Panc1 (cell line): ENCODE data around the gene AFF4. TPM values are rescaled to one million over a fixed set of nuclear protein-coding genes. Genes with fewer than 3 reads are reported as not detected.

ENCODE experiments used
- ATAC-seq: fragments of 200-7000 bp; cut with Tn5 transposase; 2 replicates; pipeline ENCODE4 v1.9.1; 2020; ENCODE audit warnings: mild to moderate bottlenecking, moderate library complexity
- BruUV-seq: library from RNA; stranded (reverse); fragments of 400-500 nt; replicated peaks from 2 replicates; lab custom pipeline; 2021; lab: Mats Ljungman, UMichigan
- CTCF ChIA-PET: fragments of 300-600 bp; sonication (Branson Sonifier 250); formaldehyde crosslinking; loops from one replicate; lab custom pipeline; 2022; ENCODE audit warnings: antibody characterized with exemption; lab: Charles Lee
- POLR2A ChIA-PET: fragments of 300-600 bp; sonication (Branson Sonifier 250); formaldehyde crosslinking; loops from one replicate; lab custom pipeline; 2022; ENCODE audit warnings: antibody characterized with exemption; lab: Charles Lee
- DNase-seq: peaks from one replicate; pipeline ENCODE4 v3.0.0-alpha.2; 2010; ENCODE audit warnings: low read depth, low spot score
- H3K27ac ChIP-seq: 2 replicates; pipeline ENCODE4 v1.5.1; 2011; ENCODE audit warnings: mild to moderate bottlenecking, low read length, inconsistent platforms
- H3K27me3 ChIP-seq: fragments of 200-500 bp; sonication (Bioruptor generic); 2 replicates; pipeline ENCODE4 v1.6.0; 2014; ENCODE audit warnings: low read length, inconsistent platforms; ENCODE audit not compliant: control insufficient read depth, insufficient read depth
- H3K36me3 ChIP-seq: fragments of 200-500 bp; sonication (Bioruptor generic); 2 replicates; pipeline ENCODE4 v1.5.1; 2014; ENCODE audit warnings: inconsistent platforms, mild to moderate bottlenecking, low read length, moderate library complexity; ENCODE audit not compliant: control insufficient read depth, insufficient read depth
- H3K4me1 ChIP-seq: 2 replicates; pipeline ENCODE4 v1.5.1; 2011; ENCODE audit warnings: inconsistent platforms, mild to moderate bottlenecking, low read length, moderate library complexity; ENCODE audit not compliant: control insufficient read depth, insufficient read depth
- H3K4me3 ChIP-seq, 2 experiments: 2 replicates each; pipeline ENCODE4 v1.5.1; 2011 to 2012; ENCODE audit warnings: low read depth in 2 of 2, low read length in 2 of 2, mild to moderate bottlenecking in 2 of 2, inconsistent platforms in 1 of 2, moderate library complexity in 1 of 2
- H3K9me3 ChIP-seq: fragments of 200-500 bp; sonication (Bioruptor generic); 2 replicates; pipeline ENCODE4 v1.5.1; 2014; ENCODE audit warnings: low read depth, mild to moderate bottlenecking, inconsistent platforms, low read length, moderate library complexity; ENCODE audit not compliant: control insufficient read depth, insufficient read depth
- POLR2AphosphoS5 ChIP-seq: IDR thresholded peaks from 2 replicates; pipeline ENCODE4 v1.6.1; 2012; ENCODE audit warnings: mild to moderate bottlenecking, low read depth, low read length, moderate library complexity
- SIN3A ChIP-seq: IDR thresholded peaks from 2 replicates; pipeline ENCODE4 v1.6.1; 2012; ENCODE audit warnings: low read depth, mild to moderate bottlenecking, low read length, moderate library complexity, borderline replicate concordance; ENCODE audit not compliant: insufficient read depth
- TCF7L2 ChIP-seq: IDR thresholded peaks from 2 replicates; pipeline ENCODE4 v1.6.1; 2011; ENCODE audit warnings: mild to moderate bottlenecking, low read depth, low read length, inconsistent platforms
- in situ Hi-C: cut with HindIII; loops from 2 replicates; pipeline ENCODE4 v1.10.0; 2016; ENCODE audit warnings: low sequenced_read_pairs, low pct_unique_long_range_greater_than_20kb
- intact Hi-C: fragments of 100-400 bp; cut with micrococcal nuclease; formaldehyde crosslinking; loops from one replicate; pipeline ENCODE4 v1.10.0; 2022; ENCODE audit not compliant: unreplicated experiment
- total RNA-seq: library from RNA; stranded (reverse); gene quantifications from one replicate; pipeline ENCODE4 v1.2.1, GENCODE V29; 2021; ENCODE audit not compliant: unreplicated experiment
- TF ChIP-seq, protein P1 (sequence below), 2 experiments: IDR thresholded peaks; 2 replicates each; pipeline ENCODE4 v1.6.1; 2011 to 2012; ENCODE audit warnings: low read depth in 2 of 2, control low read depth in 1 of 2, low read length in 1 of 2, mild to moderate bottlenecking in 1 of 2, moderate library complexity in 1 of 2; ENCODE audit not compliant: insufficient read depth in 1 of 2
- TF ChIP-seq, protein P2 (sequence below): fragments of 450-650 bp; IDR thresholded peaks from 2 replicates; pipeline ENCODE4 v1.5.1; 2017; ENCODE audit warnings: mild to moderate bottlenecking

AFF4 gene
- total RNA-seq, 1 experiment from 2014 or later, result 78.3 TPM

DNA sequence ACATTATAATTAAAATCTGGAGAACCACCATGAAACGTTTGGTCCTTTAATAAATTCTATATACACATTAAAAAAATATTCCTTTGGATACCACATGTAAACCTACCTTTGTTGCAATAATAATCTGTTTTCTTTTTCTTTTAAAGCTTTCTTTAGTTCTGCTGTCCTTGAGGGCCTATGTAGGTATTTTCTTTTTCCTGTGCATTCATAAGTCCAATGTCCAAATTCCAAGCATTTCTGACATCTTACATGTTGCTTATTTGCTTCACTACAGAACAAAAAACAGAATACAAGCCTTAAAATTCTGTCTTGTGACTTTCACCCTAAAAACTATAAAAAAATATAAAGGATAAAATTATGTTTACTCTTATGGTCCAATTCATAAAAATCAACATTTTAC is 43.2 kb upstream of the AFF4 start:
- no TSS peak for BruUV-seq
- DNase-seq (no peak), ATAC-seq (no peak)
- Histone ChIP-seq H3K4me1 (no peaks in the 10 kb centered on the region), H3K4me3 (no peak overlapping the region), H3K9me3 (no peaks in the 10 kb centered on the region), H3K36me3 (no peaks in the 10 kb centered on the region), H3K27ac (no peak overlapping the region), H3K27me3 (no peaks in the 10 kb centered on the region)
- intact Hi-C loops, result no loop called here
- CTCF ChIA-PET, result no interaction called here
- in situ Hi-C loops, result no loop called here
- POLR2A ChIA-PET, result interaction anchor here (0.7 kb wide), 1 partner anchor 36 kb away, joined by 3 read pairs; no protein-coding TSS in a partner anchor
- TF ChIP-seq, protein P1, sequence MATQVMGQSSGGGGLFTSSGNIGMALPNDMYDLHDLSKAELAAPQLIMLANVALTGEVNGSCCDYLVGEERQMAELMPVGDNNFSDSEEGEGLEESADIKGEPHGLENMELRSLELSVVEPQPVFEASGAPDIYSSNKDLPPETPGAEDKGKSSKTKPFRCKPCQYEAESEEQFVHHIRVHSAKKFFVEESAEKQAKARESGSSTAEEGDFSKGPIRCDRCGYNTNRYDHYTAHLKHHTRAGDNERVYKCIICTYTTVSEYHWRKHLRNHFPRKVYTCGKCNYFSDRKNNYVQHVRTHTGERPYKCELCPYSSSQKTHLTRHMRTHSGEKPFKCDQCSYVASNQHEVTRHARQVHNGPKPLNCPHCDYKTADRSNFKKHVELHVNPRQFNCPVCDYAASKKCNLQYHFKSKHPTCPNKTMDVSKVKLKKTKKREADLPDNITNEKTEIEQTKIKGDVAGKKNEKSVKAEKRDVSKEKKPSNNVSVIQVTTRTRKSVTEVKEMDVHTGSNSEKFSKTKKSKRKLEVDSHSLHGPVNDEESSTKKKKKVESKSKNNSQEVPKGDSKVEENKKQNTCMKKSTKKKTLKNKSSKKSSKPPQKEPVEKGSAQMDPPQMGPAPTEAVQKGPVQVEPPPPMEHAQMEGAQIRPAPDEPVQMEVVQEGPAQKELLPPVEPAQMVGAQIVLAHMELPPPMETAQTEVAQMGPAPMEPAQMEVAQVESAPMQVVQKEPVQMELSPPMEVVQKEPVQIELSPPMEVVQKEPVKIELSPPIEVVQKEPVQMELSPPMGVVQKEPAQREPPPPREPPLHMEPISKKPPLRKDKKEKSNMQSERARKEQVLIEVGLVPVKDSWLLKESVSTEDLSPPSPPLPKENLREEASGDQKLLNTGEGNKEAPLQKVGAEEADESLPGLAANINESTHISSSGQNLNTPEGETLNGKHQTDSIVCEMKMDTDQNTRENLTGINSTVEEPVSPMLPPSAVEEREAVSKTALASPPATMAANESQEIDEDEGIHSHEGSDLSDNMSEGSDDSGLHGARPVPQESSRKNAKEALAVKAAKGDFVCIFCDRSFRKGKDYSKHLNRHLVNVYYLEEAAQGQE (IDR thresholded peaks at IDR 0.05; ENCODE audit: insufficient read depth in 1 of 2, low read depth in 2 of 2, low read length in 1 of 2), result no peak
- no peak for TF ChIP-seq TCF7L2
- TF ChIP-seq POLR2AphosphoS5, result no peak
- TF ChIP-seq, protein P2, sequence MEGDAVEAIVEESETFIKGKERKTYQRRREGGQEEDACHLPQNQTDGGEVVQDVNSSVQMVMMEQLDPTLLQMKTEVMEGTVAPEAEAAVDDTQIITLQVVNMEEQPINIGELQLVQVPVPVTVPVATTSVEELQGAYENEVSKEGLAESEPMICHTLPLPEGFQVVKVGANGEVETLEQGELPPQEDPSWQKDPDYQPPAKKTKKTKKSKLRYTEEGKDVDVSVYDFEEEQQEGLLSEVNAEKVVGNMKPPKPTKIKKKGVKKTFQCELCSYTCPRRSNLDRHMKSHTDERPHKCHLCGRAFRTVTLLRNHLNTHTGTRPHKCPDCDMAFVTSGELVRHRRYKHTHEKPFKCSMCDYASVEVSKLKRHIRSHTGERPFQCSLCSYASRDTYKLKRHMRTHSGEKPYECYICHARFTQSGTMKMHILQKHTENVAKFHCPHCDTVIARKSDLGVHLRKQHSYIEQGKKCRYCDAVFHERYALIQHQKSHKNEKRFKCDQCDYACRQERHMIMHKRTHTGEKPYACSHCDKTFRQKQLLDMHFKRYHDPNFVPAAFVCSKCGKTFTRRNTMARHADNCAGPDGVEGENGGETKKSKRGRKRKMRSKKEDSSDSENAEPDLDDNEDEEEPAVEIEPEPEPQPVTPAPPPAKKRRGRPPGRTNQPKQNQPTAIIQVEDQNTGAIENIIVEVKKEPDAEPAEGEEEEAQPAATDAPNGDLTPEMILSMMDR, result no peak
- TF ChIP-seq SIN3A, result no peak

DNA sequence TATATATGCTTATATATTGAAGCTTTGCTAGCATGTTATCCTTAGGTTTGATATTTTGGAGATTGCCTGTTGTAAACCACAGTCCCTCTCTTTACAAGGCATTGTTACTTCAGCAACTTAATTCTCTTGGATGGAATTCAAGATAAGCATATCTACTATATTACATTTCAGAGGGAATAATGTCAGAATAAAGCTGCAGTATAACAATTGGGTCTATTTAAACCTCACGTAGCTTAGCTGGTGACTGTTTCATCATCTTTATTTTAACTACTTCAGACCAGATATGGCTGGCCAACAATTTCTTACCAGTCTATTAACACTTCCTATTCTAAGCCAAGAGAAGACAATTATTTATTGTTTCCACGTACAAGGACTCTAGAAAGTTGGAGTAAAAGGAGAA is 35.8 kb upstream of the AFF4 start:
- ATAC-seq, result no peak
- in situ Hi-C loops (no loop called here), intact Hi-C loops (no loop called here)
- Histone ChIP-seq H3K4me3 (no peak overlapping the region), H3K4me1 (no peaks in the 10 kb centered on the region), H3K27me3 (no peaks in the 10 kb centered on the region), H3K36me3 (no peaks in the 10 kb centered on the region), H3K27ac (no peak overlapping the region), H3K9me3 (no peaks in the 10 kb centered on the region)
- POLR2A ChIA-PET, result no interaction called here
- no TSS peak for BruUV-seq
- no peak for DNase-seq
- CTCF ChIA-PET, result no interaction called here
- TF ChIP-seq TCF7L2 (no peak), POLR2AphosphoS5 (no peak), SIN3A (no peak)
- TF ChIP-seq, protein P2, result no peak
- TF ChIP-seq, protein P1 (IDR thresholded peaks at IDR 0.05; ENCODE audit: insufficient read depth in 1 of 2, low read depth in 2 of 2, low read length in 1 of 2), result no peak
